Measurements from ENCODE around the gene NGRN.
"Not testable (repeated sequence)": the region's sequence is repeated elsewhere in the genome, so short reads cannot be mapped to it uniquely, and the experiment has no call there.

The NGRN gene

DNA sequence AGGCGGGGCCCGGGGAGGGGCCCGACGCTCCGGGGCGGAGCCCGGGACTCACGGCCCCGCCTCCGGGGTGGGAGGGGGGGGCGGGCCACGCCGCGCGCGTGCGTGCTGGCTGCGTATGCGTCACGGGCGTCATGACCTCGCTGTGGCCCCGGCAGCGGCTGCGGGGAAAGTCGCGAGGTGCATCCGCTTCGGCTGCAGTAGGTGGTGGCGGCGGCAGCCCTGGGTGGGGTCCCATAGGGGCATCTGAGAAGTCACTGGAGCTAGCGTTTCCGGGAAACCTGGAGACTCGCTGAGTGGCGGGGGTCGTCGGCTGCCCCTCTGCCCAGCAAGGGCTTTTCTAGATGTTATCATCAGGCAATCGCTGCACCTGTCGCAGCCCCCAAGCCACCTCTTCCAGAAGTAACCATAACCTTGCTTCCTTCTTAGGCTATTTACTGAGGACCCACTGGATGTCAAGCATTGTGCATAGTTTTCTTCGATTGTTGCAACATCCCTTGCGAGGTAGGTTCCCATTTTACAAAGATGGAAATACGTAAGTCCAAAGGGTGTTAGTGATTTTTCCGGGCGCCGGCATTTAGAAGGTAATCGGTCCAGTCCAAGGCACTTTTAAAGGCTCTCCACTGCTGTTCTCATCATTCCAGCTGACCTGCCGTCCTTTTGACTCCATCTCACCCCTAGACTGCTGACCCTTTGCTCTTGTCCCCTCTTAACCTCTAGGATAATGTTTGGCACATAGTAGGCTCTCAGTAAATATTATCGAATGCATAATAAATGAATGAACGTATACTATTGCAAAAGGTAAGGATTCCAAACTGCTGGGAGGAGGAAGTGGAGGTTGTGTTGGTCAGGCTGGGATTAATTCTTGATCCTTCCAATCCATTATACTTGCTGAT is 31.1 kb upstream of the NGRN start, which contains the start of gene GDPGP1:
TSS of gene GDPGP1 (plus strand) at position 114 of the 893 bp plus-strand sequence. CDS start 6,700 bp downstream, outside the sequence.
- no peak for DNase-seq

GRCh38 chr15:90239371-90239770 is 26.1 kb upstream of the NGRN start:
- DNase-seq, result no peak

DNA sequence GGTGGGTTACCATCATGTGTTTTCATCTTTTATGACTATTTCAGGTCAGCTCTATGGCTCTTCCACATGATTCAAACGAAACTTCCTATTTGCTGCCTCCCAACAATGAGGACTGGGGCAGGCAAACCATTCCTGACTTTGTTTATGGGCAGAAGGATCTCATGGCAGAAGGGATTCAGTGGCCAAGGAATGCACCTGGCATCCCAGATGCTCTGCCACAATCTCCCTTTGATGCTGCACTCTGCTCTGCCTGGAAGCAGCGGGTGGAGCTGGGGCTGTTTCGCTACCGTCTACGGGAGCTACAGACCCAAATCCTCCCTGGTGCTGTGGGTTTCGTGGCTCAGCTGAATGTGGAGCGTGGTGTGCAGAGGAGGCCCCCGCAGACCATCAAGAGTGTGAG is 24.6 kb upstream of the NGRN start:
- DNase-seq, result no peak

DNA sequence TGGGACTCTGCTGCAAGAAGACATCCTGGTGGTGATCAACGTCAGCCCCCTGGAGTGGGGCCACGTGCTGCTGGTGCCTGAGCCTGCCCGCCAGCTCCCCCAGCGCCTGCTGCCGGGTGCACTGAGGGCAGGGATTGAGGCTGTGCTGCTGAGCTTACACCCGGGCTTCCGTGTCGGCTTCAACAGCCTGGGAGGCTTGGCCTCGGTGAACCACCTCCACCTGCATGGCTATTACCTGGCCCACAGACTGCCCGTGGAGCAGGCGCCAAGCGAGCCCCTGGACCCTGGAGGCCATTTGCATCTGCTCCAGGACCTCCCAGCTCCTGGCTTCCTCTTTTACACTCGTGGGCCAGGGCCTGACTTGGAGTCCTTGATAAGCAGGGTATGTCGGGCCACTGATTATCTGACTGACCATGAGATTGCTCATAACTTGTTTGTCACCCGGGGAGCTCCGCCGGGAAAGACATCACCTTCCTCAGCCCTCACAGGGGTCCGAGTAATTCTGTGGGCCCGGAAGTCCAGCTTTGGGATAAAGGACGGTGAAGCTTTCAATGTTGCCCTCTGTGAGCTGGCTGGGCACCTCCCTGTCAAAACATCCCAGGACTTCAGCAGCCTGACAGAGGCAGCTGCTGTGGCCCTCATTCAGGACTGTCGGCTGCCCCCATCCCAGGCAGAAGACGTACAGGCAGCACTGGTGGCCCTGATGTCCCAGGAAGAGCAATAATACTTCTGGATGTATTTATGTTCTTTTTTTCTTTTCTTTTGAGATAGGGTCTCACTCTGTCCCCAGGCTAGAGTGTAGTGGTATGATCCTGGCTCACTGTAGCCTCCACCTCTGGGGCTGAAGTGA is 23.9 kb upstream of the NGRN start:
- no peak for DNase-seq

DNA sequence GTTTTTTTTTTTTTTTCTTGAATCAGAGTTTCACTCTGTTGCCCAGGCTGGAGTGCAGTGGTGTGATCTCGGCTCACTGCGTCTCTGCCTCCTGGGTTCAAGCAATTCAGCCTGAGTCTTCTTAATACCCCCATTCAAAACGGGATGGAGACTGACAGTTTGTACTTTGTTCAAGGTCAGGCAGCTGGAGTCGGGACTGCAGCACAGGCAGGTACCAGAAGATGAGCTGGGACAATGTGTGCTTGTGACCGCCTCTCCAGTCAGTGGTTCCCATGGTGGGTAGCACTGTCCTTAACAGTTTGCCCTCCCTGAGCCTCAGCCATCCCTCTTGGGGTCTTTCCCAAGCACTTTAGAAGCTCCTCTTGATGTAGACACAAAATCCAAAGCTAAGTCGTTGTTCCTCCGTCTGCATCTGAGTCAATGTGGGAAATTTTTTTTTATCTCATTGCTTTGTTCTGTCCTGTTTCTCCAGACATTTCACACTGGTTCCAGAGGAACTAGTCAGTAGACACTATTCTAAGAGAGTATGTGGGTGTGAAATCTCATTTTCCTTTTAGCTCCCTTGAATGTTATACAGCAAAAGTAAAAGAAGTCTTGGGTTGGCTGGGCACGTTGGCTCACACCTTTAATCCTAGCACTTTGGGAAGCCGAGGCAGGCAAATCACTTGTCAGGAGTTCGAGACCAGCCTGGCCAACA is 21.4 kb upstream of the NGRN start:
- no peak for DNase-seq

- no peak for DNase-seq
Observed at GRCh38 chr15:90248789-90249202, 16.7 kb upstream of the NGRN start.

DNA sequence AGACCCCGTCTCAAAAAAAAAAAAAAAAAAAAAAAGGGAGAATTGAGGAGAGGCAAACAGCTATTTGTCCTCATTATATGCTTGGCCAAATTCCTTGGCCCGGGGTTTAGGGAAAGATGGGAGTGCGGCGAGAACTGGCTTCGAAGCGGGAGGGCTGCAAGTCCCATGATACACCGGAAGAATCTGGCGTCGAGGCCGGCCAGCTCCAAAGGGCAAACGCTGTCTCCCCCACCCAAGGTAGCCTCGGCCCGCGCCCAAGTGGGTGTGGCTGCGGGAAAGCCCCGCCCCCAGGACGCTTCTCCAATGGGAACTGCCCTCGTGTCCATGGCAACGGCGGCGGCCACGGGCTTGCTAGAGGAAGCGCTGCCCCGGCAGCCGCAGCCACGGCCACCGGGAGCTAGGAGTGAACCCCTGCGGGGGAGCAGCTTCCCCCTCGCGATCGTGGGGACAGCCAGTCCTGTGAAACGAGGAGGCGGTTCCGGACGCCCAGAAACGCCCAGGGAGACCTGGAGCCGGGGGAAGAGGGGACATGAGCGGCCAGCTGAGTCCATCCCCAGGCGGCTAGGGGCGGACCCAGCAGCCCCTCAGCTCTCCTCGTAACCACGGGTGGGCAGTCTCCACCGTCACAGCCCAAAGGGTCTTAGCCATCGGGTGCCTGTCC is 16.1 kb upstream of the NGRN start, which contains the start of gene TTLL13:
TSS of gene TTLL13 (plus strand) at position 354 of the 661 bp plus-strand sequence. CDS start 1,075 bp downstream, outside the sequence.
- DNase-seq, result peak; percentile 86 to 87

- no peak for DNase-seq
Observed at GRCh38 chr15:90257776-90258175, 7.7 kb upstream of the NGRN start.

GRCh38 chr15:90259524-90259923 is 5.9 kb upstream of the NGRN start:
- no peak for DNase-seq

DNA sequence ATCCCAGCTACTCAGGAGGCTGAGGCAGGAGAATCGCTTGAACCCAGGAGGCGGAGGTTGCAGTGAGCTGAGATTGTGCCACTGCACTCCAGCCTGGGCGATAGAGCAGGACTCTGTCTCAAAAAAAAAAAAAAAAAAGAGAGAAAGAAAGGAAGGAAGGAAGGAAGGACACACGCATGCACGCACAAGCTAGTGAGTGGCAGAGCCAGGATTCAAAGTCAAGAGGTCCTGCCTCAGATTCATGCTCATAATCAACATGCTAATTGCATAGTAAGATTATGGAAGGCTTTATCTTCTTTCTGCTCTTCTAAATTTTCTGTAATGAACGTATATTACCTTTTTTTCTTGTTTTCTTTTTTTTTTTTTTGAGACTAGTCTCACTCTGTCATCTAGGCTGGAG is 4.7 kb upstream of the NGRN start:
- DNase-seq, result not testable (repeated sequence)

- DNase-seq, result no peak
Observed at GRCh38 chr15:90261811-90262210, 3.7 kb upstream of the NGRN start.

DNA sequence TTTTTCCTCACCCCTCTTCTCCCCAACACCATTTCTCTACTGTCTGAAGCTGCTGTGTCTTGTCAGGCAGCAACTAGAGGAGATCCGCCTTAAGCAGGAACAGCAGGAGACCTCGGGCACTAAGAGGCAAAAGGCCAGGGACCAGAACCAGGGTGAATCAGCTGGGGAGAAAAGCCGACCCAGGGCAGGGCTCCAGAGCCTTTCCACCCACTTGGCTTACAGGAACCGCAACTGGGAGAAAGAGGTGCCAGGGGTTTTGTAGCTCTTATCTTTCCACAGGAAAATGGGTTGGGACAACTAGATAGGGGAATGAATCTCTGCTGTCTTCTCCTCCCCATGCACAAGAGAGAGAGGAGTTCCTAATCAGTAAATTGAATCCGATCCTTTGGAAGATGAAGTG is 3.0 kb upstream of the NGRN start:
- DNase-seq, result no peak

GRCh38 chr15:90264671-90265070 is 801 bp upstream of the NGRN start:
- DNase-seq, result peak; percentile 55 to 56

DNA sequence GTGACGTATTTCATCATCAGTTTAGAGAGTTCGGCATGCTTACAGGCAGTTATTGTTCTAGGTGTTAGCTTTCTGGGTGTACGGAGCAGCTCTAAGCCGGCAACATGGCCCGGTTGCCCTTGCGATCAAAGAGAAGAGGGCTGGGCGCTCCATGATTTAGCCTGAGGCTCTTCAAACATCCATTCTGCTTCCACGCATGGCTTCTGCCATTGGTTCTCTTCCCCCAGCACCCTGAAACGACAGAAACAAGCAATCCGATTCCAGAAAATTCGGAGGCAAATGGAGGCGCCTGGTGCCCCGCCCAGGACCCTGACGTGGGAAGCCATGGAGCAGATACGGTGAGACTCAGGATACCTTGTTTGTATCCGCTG is 574 bp downstream of the NGRN start:
- DNase-seq, result peak; percentile 61 to 66

DNA sequence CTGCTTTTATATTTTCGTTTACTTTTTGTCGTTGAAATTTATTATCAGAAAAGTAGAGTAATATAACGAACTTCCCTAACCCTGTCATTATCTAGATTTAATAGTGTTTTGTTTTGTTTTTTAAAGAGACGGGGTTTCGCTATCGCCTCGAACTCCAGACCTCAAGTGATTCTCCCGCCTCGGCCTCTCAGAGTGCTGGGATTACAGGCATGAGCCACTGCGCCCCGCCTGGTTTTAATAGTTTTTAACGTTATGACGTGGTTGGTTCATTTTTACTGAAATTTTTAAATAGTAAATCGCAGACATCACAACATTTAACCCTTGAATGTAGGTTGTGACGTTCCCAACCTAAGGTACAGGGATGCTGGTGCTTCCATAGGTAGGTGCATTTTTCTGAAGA is 1.0 kb downstream of the NGRN start:
- peak; percentile 31 to 40 for DNase-seq

GRCh38 chr15:90268415-90268814 is 2.9 kb downstream of the NGRN start:
- DNase-seq, result no peak

- DNase-seq, result no peak
Observed at GRCh38 chr15:90270502-90271150, 5.2 kb downstream of the NGRN start.

DNA sequence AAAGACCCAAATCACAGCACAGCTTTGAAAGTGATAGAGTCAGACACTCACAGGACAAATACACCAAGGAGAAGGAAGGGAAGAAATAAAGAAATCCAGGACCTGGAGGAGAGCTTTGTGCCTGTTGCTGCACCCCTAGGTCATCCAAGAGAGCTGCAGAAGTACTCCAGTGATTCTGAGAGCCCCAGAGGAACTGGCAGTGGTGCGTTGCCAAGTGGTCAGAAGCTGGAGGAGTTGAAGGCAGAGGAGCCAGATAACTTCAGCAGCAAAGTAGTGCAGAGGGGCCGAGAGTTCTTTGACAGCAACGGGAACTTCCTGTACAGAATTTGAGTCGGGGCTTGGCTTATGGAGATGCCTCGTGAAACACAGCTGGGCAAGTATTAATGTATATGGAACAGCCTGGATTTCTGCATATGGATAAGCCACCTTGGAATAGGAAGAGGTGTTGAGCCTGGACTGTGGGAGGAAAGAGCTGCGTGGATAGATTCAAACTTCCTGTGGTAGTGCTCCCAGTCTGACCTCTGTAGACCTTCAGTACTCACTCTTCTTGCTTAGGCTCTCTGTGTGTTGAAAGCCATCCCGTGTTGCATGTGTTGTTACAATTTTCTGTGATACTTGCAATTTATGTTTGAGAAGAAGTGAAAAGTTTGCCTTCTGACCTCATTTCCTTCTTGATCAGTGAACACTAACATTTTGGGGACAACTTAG is 6.1 kb downstream of the NGRN start:
- no peak for DNase-seq

DNA sequence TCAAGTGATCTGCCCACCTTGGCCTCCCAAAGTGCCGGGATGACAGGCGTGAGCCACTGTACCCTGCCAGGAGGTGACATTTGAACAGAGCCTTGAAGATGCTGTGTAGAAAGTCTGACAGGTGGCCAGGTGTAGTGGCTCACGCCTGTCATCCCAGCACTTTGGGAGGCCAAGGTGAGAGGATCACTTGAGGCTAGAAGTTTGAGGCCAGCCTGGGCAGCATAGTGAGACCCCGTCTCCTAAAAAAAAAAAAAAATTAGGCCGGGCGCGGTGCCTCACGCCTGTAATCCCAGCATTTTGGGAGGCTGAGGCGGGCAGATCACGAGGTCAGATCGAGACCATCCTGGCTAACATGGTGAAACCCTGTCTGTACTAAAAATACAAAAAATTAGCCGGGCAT is 13.0 kb downstream of the NGRN start:
- not testable (repeated sequence) for DNase-seq

- DNase-seq, result not testable (repeated sequence)
Observed at GRCh38 chr15:90280743-90281142, 15.3 kb downstream of the NGRN start.

- DNase-seq, result not testable (repeated sequence)
Observed at GRCh38 chr15:90281637-90282036, 16.2 kb downstream of the NGRN start.

Measured in activated T-cell treated with anti-CD3 and anti-CD28 coated beads, Interleukin-2, amount 50 U/mL, for 48 hours (primary cell).